NT2/D1 (cell line): ENCODE data around the gene MPG.
"Not testable (repeated sequence)": the region's sequence is repeated elsewhere in the genome, so short reads cannot be mapped to it uniquely, and the experiment has no call there.

Experiments
- DNase-seq: peaks from one replicate; pipeline ENCODE4 v3.0.0-alpha.2; 2011; ENCODE audit warnings: low read depth, low spot score
- H3K27me3 ChIP-seq: 2 replicates; pipeline ENCODE4 v1.6.0; 2011; ENCODE audit warnings: mild to moderate bottlenecking; ENCODE audit not compliant: insufficient read length, insufficient read depth
- H3K36me3 ChIP-seq: 2 replicates; pipeline ENCODE4 v1.6.1; 2011; ENCODE audit warnings: mild to moderate bottlenecking, low read length, mixed read lengths; ENCODE audit not compliant: insufficient read depth, insufficient read length
- H3K4me1 ChIP-seq: 2 replicates; pipeline ENCODE4 v1.5.1; 2011; ENCODE audit not compliant: insufficient read depth, insufficient read length
- H3K4me3 ChIP-seq: 2 replicates; pipeline ENCODE4 v1.5.1; 2011; ENCODE audit warnings: low read depth; ENCODE audit not compliant: insufficient read length
- H3K9ac ChIP-seq: 2 replicates; pipeline ENCODE4 v1.6.0; 2011; ENCODE audit warnings: low read depth; ENCODE audit not compliant: insufficient read length
- H3K9me3 ChIP-seq: 2 replicates; pipeline ENCODE4 v1.5.1; 2011; ENCODE audit warnings: mild to moderate bottlenecking, low read length; ENCODE audit not compliant: insufficient read depth
- SUZ12 ChIP-seq: IDR thresholded peaks from 2 replicates; pipeline ENCODE4 v1.6.1; 2011; ENCODE audit not compliant: insufficient read length, insufficient read depth; ENCODE audit errors: extremely low read depth
- YY1 ChIP-seq: IDR thresholded peaks from 2 replicates; pipeline ENCODE4 v1.6.1; 2011; ENCODE audit not compliant: insufficient read length, insufficient read depth
- ZNF274 ChIP-seq: IDR thresholded peaks from 2 replicates; pipeline ENCODE4 v1.6.1; 2011; ENCODE audit warnings: mild to moderate bottlenecking, low read depth, low read length

MPG gene

DNA sequence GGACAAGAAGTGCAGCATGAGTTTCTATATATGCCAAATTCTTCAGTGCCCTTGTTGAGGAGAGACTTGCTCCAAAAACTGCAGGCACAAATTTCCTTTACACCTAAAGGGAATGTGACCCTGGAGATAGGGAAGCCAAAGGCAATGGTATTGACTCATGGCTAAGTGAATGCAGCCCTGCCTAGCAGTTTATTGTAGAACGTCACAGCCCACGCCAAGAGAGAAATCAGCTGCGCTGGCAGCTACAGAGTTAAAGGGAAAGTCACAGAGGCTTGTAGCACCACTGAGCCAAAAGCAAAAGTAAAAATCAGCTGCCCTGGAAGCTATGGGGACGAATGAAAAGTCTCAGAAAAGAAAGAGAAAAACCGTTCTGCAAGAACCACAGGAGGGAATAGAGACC is 34.7 kb upstream of the MPG start:
- no peak for DNase-seq
- peaks cover 19% of the 10 kb centered on the region for H3K9me3 ChIP-seq
- peaks cover 7% of the 10 kb centered on the region for H3K4me1 ChIP-seq
- no peaks in the 10 kb centered on the region for H3K27me3 ChIP-seq
- no peak overlapping the region for H3K9ac ChIP-seq
- H3K36me3 ChIP-seq, result peaks cover 88% of the 10 kb centered on the region
- H3K4me3 ChIP-seq, result no peak overlapping the region
- TF ChIP-seq SUZ12 (no peak), YY1 (no peak), ZNF274 (no peak)

DNA sequence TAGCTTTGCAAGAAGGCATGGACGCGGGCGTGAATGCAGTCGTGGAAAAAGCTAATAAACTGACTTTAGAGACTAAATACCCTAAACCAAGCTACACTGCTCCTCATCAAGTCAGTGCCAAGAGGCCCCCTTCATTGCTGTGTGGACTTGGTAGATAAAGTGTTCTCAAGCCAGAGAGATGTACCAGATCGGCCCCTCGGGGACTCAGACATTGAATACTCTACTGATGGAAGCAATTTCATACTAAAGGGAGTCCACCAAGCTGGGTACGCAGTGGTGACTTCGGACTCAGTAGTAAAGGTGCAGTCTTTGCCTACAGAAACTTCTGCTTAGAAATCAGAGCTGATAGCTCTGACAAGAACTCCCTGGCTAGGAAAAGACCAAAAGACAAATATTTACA is 33.4 kb upstream of the MPG start:
- Histone ChIP-seq H3K9me3 (peaks cover 19% of the 10 kb centered on the region), H3K27me3 (no peaks in the 10 kb centered on the region), H3K4me1 (no peaks in the 10 kb centered on the region), H3K36me3 (peaks cover 85% of the 10 kb centered on the region), H3K9ac (no peak overlapping the region), H3K4me3 (no peak overlapping the region)
- no peak for DNase-seq
- TF ChIP-seq SUZ12 (no peak), YY1 (no peak), ZNF274 (no peak)

DNA sequence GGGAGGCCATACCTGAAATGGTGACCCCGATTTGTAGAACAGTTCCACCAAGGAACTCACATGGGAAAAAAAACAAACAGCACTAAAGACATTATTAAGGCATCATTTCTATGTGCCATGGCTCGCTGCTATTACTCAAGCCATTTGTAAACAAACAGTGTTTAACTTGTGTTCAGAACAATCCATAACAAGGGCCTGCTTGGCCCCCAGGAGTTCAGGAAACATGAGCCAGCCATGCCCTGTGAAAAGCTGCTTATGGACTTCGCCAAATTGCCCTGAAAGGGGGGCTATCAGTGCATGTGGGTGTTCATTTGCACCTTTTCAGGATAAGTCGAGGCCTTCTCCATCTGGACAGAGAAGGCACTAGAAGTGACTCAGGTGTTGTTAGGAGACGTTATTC is 32.6 kb upstream of the MPG start:
- TF ChIP-seq YY1, result no peak
- TF ChIP-seq ZNF274, result no peak
- peaks cover 83% of the 10 kb centered on the region for H3K36me3 ChIP-seq

DNA sequence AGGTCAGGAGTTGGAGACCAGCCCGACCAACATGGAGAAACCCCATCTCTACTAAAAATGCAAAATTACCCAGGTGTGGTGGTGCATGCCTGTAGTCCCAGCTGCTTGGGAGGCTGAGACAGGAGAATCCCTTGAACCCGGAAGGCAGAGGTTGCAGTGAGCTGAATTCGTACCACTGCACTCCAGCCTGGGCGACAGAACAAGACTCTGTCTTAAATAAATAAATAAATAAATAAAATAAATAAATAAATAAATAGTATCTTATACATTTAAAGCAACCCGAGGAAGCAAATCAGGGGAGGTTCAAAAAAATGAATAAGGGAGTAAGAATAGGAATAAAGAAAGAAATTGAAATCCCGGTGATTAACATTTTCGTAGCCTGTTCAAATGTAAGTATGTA is 31.5 kb upstream of the MPG start:
- not testable (repeated sequence) for H3K4me3 ChIP-seq, H3K27me3 ChIP-seq, H3K9ac ChIP-seq, DNase-seq, H3K4me1 ChIP-seq
- Histone ChIP-seq H3K9me3 (peaks cover 17% of the 10 kb centered on the region), H3K36me3 (peaks cover 87% of the 10 kb centered on the region)

More for the DNA sequence above, 32.6 kb upstream of the MPG start:
- Histone ChIP-seq H3K9ac (no peak overlapping the region), H3K4me1 (no peaks in the 10 kb centered on the region), H3K4me3 (no peak overlapping the region), H3K9me3 (peaks cover 19% of the 10 kb centered on the region), H3K27me3 (no peaks in the 10 kb centered on the region)
- DNase-seq, result no peak

DNA sequence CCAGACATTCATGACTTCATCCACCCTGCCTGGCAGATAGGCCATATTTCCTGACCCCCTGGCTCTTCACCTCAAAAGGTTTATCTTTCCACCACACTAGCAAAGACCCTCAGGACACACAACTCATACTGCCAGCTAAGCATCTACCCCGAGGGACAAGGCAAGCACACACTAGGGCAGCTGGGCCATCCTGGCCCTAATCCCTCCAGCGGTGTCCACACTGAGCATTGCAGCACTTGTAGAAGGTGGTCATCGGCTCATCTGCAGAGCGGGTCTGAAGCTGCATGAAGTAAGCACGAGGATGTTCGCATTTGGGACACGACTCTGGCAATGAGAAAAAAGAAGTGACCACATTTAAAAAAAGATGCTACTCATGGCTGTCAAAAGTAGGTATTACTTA is 30.8 kb upstream of the MPG start:
- Histone ChIP-seq H3K9me3 (peaks cover 10% of the 10 kb centered on the region), H3K27me3 (no peaks in the 10 kb centered on the region), H3K4me1 (no peaks in the 10 kb centered on the region), H3K9ac (no peak overlapping the region), H3K4me3 (no peak overlapping the region), H3K36me3 (peaks cover 80% of the 10 kb centered on the region)
- TF ChIP-seq SUZ12 (no peak), YY1 (no peak), ZNF274 (no peak)
- no peak for DNase-seq

DNA sequence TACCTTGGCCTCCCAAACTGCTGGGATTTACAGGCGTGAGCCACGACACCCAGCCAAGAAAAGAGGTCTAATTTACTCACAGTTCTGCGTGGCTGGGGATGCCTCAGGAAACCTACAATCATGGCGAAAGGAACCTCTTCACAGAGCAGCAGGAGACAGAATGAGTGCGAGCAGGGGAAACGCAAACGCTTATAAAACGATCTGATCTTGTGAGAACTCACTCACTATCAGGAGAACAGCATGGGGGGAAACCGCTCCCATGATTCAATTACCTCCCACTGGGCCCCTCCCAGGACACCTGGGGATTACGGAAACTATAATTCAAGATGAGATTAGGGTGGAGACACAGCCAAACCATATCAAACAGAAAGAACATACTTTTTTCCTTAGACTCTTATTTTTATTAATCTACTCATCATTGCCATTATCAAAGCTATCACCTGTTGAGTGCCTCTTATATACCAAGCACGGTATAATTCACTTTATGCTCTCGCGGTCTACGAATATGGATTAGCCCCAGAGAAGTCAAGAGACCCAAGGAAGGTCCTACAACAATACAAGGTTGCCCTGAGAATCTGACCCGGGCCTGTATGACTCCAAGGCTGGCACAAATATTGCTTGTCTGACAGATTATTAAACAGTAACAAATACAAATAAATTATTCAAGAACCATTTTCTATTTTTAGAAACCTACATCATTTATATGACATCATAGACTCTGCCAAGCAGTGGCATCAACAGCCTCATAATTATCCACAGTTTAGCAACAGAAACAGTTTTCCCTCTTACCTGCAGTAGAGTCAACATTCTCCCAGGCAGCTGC is 27.0 kb upstream of the MPG start:
- Histone ChIP-seq H3K4me1 (no peaks in the 10 kb centered on the region), H3K36me3 (peaks cover 57% of the 10 kb centered on the region), H3K4me3 (no peak overlapping the region), H3K27me3 (no peaks in the 10 kb centered on the region), H3K9ac (no peak overlapping the region), H3K9me3 (no peaks in the 10 kb centered on the region)
- no peak for DNase-seq
- TF ChIP-seq ZNF274 (no peak), YY1 (no peak), SUZ12 (no peak)

DNA sequence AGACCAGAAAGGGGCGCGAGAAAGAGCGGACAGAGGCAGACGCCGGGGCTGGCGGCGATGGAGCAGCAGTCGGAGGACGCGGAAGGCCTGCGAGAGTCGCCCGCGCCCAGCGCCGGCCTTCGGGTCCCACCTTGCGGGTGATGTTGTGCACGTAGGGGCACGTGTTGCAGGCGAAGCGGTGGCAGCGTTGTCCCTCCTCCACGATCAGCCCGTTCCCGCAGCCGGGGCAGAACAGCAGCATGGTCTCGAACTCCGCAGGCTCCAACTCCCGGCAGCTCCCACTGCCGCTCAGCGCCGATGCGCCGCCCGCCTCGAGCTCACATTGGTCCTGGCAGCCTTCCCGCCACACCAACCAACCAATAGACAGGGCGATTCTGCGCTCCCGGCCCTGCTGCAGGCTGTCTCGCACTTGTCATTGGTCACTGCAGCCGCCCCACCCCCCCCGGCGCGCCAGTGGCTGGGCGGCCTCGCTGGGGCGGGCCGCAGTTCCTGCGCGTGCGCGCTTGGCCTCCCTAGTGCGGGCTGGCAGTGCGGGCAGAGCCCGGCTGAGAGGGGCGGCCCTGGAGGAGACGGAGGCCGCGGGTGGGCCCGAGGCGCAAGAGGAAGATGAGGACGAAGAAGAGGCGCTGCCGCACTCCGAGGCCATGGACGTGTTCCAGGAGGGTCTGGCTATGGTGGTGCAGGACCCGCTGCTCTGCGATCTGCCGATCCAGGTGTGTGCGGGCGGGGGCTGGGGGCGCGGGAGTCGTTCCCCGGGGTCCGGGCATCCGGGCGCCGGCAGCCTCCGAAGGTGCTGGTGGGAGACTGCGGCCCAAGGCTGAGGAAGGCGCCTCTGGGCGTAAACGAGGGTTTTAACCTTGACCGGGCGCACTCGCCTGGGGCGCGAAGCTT is 24.4 kb upstream of the MPG start, which contains the start of the genes POLR3K and SNRNP25:
Gene POLR3K (minus strand): TSS at position 263 of the 891 bp plus-strand sequence. CDS start 22 bp downstream, at position 241.
Gene SNRNP25 (plus strand): TSS at position 483 of the 891 bp plus-strand sequence. CDS start 189 bp downstream, at position 672.
- DNase-seq, result peak; percentile 96
- H3K4me3 ChIP-seq, result peak within 1 kb of the TSS; percentile 97
- no peaks in the 10 kb centered on the region for H3K9me3 ChIP-seq
- H3K27me3 ChIP-seq, result no peaks in the 10 kb centered on the region
- H3K4me1 ChIP-seq, result no peaks in the 10 kb centered on the region
- peak within 1 kb of the TSS; percentile 99 for H3K9ac ChIP-seq
- TF ChIP-seq YY1, result no peak
- H3K36me3 ChIP-seq, result peaks cover 61% of the 10 kb centered on the region
